HEK293 (cell line): ENCODE results near the gene PACSIN2.

Source experiments
- CTCF ChIA-PET: fragments of 350-600 bp; formaldehyde crosslinking; extraction: SDS; loops from one replicate; lab custom pipeline; 2021; ENCODE audit warnings: antibody characterized with exemption; lab: Yijun Ruan, JAX
- POLR2A ChIA-PET: fragments of 300-600 bp; formaldehyde crosslinking; extraction: SDS; loops from one replicate; lab custom pipeline; 2020; ENCODE audit warnings: antibody characterized with exemption, inconsistent platforms; lab: Yijun Ruan, JAX
- H3K27ac ChIP-seq: fragments of 200-500 bp; sonication (Bioruptor generic); 2 replicates; pipeline ENCODE4 v1.5.1; 2014; ENCODE audit warnings: low read depth, low read length, control low read depth, inconsistent platforms; ENCODE audit errors: extremely low read depth
- H3K36me3 ChIP-seq, 2 experiments: fragments of 200-500 bp in 1 of 2; sonication (Bioruptor generic) in 1 of 2; 1 replicate in 1 of 2; 2 replicates in 1 of 2; pipeline ENCODE4 v1.5.1; 2014 to 2017; ENCODE audit warnings: inconsistent platforms in 2 of 2, low read length in 2 of 2; ENCODE audit not compliant: control insufficient read depth in 2 of 2, insufficient read depth in 1 of 2
- H3K4me1 ChIP-seq: fragments of 200-500 bp; sonication (Bioruptor generic); 2 replicates; pipeline ENCODE4 v1.5.1; 2014; ENCODE audit warnings: mild to moderate bottlenecking, low read length, inconsistent platforms; ENCODE audit not compliant: control insufficient read depth, insufficient read depth
- H3K4me3 ChIP-seq: 2 replicates; pipeline ENCODE4 v1.5.1; 2011; ENCODE audit warnings: low read depth, mild to moderate bottlenecking, control low read depth, low read length, moderate library complexity
- H3K9me3 ChIP-seq: fragments of 200-500 bp; sonication (Bioruptor generic); 2 replicates; pipeline ENCODE4 v1.5.1; 2014; ENCODE audit warnings: low read depth, low read length, inconsistent platforms; ENCODE audit not compliant: control insufficient read depth, insufficient read depth
- BCL11B ChIP-seq: fragments of 450-650 bp; formaldehyde crosslinking; IDR thresholded peaks from 2 replicates; pipeline ENCODE4 v1.5.1; 2016; ENCODE audit warnings: low read depth, missing biosample characterization, missing genetic modification characterization
- EGR2 ChIP-seq: fragments of 450-650 bp; formaldehyde crosslinking; IDR thresholded peaks from 2 replicates; pipeline ENCODE4 v1.5.1; 2016; ENCODE audit warnings: low read depth, missing biosample characterization, missing genetic modification characterization
- GLIS1 ChIP-seq: fragments of 450-650 bp; formaldehyde crosslinking; IDR thresholded peaks from 2 replicates; pipeline ENCODE4 v1.5.1; 2016; ENCODE audit warnings: missing biosample characterization, missing genetic modification characterization
- GLIS2 ChIP-seq: fragments of 450-650 bp; formaldehyde crosslinking; IDR thresholded peaks from 2 replicates; pipeline ENCODE4 v1.5.1; 2016; ENCODE audit warnings: missing biosample characterization, missing genetic modification characterization
- HOXC10 ChIP-seq: sonication (generic); formaldehyde crosslinking; IDR thresholded peaks from 2 replicates; pipeline ENCODE4 v1.8.1; 2023; ENCODE audit warnings: mild to moderate bottlenecking, missing genetic modification reagents
- IKZF3 ChIP-seq: fragments of 450-650 bp; IDR thresholded peaks from 2 replicates; pipeline ENCODE4 v1.5.0; 2018; ENCODE audit warnings: missing biosample characterization, mild to moderate bottlenecking, missing genetic modification characterization, moderate library complexity
- INSM2 ChIP-seq: fragments of 450-650 bp; formaldehyde crosslinking; IDR thresholded peaks from 2 replicates; pipeline ENCODE4 v1.5.1; 2016; ENCODE audit warnings: missing biosample characterization, missing genetic modification characterization
- KLF1 ChIP-seq: fragments of 450-650 bp; formaldehyde crosslinking; IDR thresholded peaks from 2 replicates; pipeline ENCODE4 v1.5.1; 2016; ENCODE audit warnings: missing biosample characterization, missing genetic modification characterization
- PRDM2 ChIP-seq: fragments of 450-650 bp; formaldehyde crosslinking; IDR thresholded peaks from 2 replicates; pipeline ENCODE4 v1.5.1; 2016; ENCODE audit warnings: missing biosample characterization, missing genetic modification characterization, borderline replicate concordance
- REST ChIP-seq: fragments of 450-650 bp; formaldehyde crosslinking; IDR thresholded peaks from 2 replicates; pipeline ENCODE4 v1.5.1; 2016; ENCODE audit warnings: missing biosample characterization, missing genetic modification characterization
- ZFHX2 ChIP-seq: fragments of 450-650 bp; formaldehyde crosslinking; conservative IDR thresholded peaks from 2 replicates; pipeline ENCODE4 v1.5.1; 2016; ENCODE audit warnings: missing biosample characterization, missing genetic modification characterization
- ZFP3 ChIP-seq: fragments of 450-650 bp; formaldehyde crosslinking; IDR thresholded peaks from 2 replicates; pipeline ENCODE4 v1.5.1; 2016; ENCODE audit warnings: low read depth, missing biosample characterization, missing genetic modification characterization
- ZNF140 ChIP-seq: fragments of 450-650 bp; formaldehyde crosslinking; IDR thresholded peaks from 2 replicates; pipeline ENCODE4 v1.5.1; 2016; ENCODE audit warnings: missing biosample characterization, missing genetic modification characterization
- ZNF19 ChIP-seq: fragments of 450-650 bp; formaldehyde crosslinking; IDR thresholded peaks from 2 replicates; pipeline ENCODE4; 2016; ENCODE audit warnings: missing biosample characterization, missing genetic modification characterization, low read depth
- ZNF214 ChIP-seq: fragments of 450-650 bp; formaldehyde crosslinking; IDR thresholded peaks from 2 replicates; pipeline ENCODE4 v1.5.1; 2017; ENCODE audit warnings: missing biosample characterization, mild to moderate bottlenecking, missing genetic modification characterization, borderline replicate concordance
- ZNF341 ChIP-seq: fragments of 450-650 bp; formaldehyde crosslinking; IDR thresholded peaks from 2 replicates; pipeline ENCODE4; 2016; ENCODE audit warnings: low read depth, missing biosample characterization, missing genetic modification characterization
- ZNF37A ChIP-seq: fragments of 450-650 bp; IDR thresholded peaks from 2 replicates; pipeline ENCODE4 v1.5.1; 2018; ENCODE audit warnings: missing biosample characterization, missing genetic modification characterization
- ZNF501 ChIP-seq: fragments of 450-650 bp; formaldehyde crosslinking; IDR thresholded peaks from 2 replicates; pipeline ENCODE4 v1.5.1; 2016; ENCODE audit warnings: missing biosample characterization, missing genetic modification characterization
- ZNF514 ChIP-seq: fragments of 450-650 bp; formaldehyde crosslinking; IDR thresholded peaks from 2 replicates; pipeline ENCODE4 v1.5.1; 2016; ENCODE audit warnings: missing biosample characterization, missing genetic modification characterization
- ZNF549 ChIP-seq: fragments of 450-650 bp; IDR thresholded peaks from 2 replicates; pipeline ENCODE4 v1.5.1; 2018; ENCODE audit warnings: missing biosample characterization, missing genetic modification characterization, mild to moderate bottlenecking, inconsistent platforms, moderate library complexity
- ZNF670 ChIP-seq: fragments of 450-650 bp; formaldehyde crosslinking; IDR thresholded peaks from 2 replicates; pipeline ENCODE4 v1.5.1; 2016; ENCODE audit warnings: missing biosample characterization, missing genetic modification characterization, low read depth
- ZNF677 ChIP-seq: fragments of 450-650 bp; IDR thresholded peaks from 2 replicates; pipeline ENCODE4 v1.5.0; 2018; ENCODE audit warnings: missing biosample characterization, mild to moderate bottlenecking, missing genetic modification characterization, moderate library complexity
- ZNF785 ChIP-seq: fragments of 450-650 bp; formaldehyde crosslinking; IDR thresholded peaks from 2 replicates; pipeline ENCODE4 v1.5.1; 2016; ENCODE audit warnings: missing biosample characterization, missing genetic modification characterization

Gene PACSIN2

DNA sequence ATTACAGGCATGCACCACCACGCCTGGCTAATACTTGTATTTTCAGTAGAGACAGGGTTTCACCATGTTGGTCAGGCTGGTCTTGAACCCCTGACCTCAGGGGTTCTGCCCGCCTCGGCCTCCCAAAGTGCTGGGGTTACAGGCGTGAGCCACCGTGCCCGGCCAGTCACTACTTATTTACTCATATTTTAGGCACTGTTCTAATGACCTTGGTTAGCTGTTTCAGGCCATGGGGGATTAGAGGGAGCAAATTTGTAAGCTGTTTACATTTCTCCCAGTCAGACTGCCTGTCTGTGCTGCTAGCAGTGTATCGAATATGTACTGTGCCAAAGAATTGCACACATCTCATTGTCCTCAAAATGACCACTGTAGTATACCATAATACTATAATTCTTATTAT, 32.7 kb upstream of the PACSIN2 start (continued):
- TF ChIP-seq PRDM2 (tag by site-specific recombination) (no peak), INSM2 (no peak)

- ChIA-PET POLR2A (interaction anchor here (0.5 to 1.8 kb wide), 4 partner anchors 9 to 41 kb away, joined by 3 to 5 read pairs (median 4); no protein-coding TSS in a partner anchor), CTCF (interaction anchor here (0.6 to 1.3 kb wide), 5 partner anchors 9 to 177 kb away, joined by 3 to 5 read pairs (median 4); no protein-coding TSS in a partner anchor)
- no peaks in the 10 kb centered on the region for H3K4me1 ChIP-seq
- no peaks in the 10 kb centered on the region for H3K36me3 ChIP-seq
- no peaks in the 10 kb centered on the region for H3K9me3 ChIP-seq
- H3K4me3 ChIP-seq: no peak overlapping the region
- no peak for TF ChIP-seq ZNF501 (tag by site-specific recombination)
- peak; percentile 82 for TF ChIP-seq EGR2
- peak; percentile 78 for TF ChIP-seq ZFHX2 (tag by site-specific recombination)
- H3K27ac ChIP-seq: no peak overlapping the region
Observed at GRCh38 chr22:43044290-43044712, 29.4 kb upstream of the PACSIN2 start.

DNA sequence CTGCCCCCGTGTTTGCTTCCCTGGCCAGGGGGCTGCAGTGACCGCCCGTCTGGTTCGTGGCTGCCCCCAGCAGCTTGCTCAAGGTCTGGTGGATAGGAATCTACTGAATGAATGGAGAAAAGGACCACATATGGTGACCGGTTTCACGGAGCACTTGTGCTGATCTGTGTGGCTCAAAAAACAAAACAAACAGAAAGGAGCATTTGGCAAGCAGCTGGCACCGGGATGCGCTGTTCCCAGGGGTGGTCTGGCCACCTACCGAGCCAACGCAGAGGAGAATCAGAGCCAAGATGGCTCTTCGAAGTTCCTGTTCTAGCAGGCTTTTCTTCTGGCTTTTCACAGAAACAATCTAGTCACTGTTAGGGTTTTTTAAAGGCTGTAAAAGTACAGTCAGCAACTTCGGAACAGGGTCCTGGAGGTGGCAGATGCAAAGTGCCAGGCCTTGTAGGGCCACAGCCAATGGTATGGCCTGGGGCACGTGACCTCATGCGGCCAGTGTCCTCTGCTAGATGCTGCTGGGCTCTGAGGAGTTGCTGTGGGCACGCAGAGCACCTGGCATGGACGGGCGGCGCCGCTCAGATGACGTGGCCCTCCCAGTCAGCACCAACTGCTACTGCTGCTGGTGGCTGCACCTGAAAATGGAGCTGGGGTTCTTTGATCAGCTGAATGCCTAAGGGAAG, 27.3 kb upstream of the PACSIN2 start:
- no peak overlapping the region for H3K4me3 ChIP-seq
- ChIA-PET POLR2A (no interaction called here), CTCF (interaction anchor here (2.5 kb wide), 1 partner anchor 18 kb away, joined by 10 read pairs; no protein-coding TSS in a partner anchor)
- no peaks in the 10 kb centered on the region for H3K36me3 ChIP-seq
- H3K4me1 ChIP-seq: no peaks in the 10 kb centered on the region
- H3K27ac ChIP-seq: no peak overlapping the region
- H3K9me3 ChIP-seq: no peaks in the 10 kb centered on the region
- no peak for TF ChIP-seq HOXC10
- 0 out of 2 replicates have a peak, but pooled peaks have one; percentile 36 for TF ChIP-seq GLIS2
- no peak for TF ChIP-seq ZNF670 (tag by site-specific recombination)
- no peak for TF ChIP-seq ZFP3 (tag by site-specific recombination)
- no peak for TF ChIP-seq ZNF37A (tag by site-specific recombination)
- TF ChIP-seq ZNF549 (tag by site-specific recombination): no peak
- no peak for TF ChIP-seq ZNF214 (tag by site-specific recombination)
- no peak for TF ChIP-seq REST (tag by site-specific recombination)
- no peak for TF ChIP-seq ZNF677 (tag by site-specific recombination)
- TF ChIP-seq ZNF514 (tag by site-specific recombination): no peak
- TF ChIP-seq ZNF140 (tag by site-specific recombination): no peak
- TF ChIP-seq ZNF785 (tag by site-specific recombination): no peak
- peak; percentile 62 for TF ChIP-seq ZNF341 (tag by site-specific recombination)
- TF ChIP-seq KLF1 (tag by site-specific recombination): no peak
- no peak for TF ChIP-seq IKZF3 (tag by site-specific recombination)
- no peak for TF ChIP-seq ZNF19 (tag by site-specific recombination)
- TF ChIP-seq BCL11B (tag by site-specific recombination): no peak
- peak; percentile 93 for TF ChIP-seq GLIS1
